ENCODE data around the gene LIMA1. TPM values are rescaled to one million over a fixed set of nuclear protein-coding genes. Genes with fewer than 3 reads are reported as not detected.
A peak's percentile ranks its signal among the peaks of the same experiment; 100 is the strongest.

The LIMA1 gene
- total RNA-seq, 2 experiments from 2014 or later, result 4.6 to 5.1 TPM

DNA sequence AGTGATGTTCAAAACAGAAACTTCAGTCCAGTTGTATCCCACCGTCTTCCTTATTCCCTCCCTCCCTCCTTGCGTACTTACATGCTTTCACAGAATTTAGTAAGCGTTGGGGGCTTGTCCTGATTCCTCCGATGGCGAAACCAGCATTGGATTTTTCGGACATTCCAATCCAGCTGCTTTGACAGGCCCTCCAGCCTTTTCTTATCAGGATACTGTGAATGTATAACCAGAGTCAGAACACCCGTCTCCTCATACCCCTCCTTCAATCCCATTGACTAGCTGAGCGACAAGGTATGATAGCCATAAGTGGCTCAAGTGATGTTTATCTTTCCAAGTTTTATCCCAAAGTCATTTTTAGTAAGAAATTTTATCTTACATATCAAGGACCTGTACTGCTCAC is 140.3 kb downstream of the LIMA1 start:
- no peaks in the 10 kb centered on the region for H3K27me3 Mint-ChIP-seq
- ATAC-seq (ENCODE audit: poor library complexity), result no peak
- no peaks in the 10 kb centered on the region for H3K9me3 Mint-ChIP-seq
- no peak for DNase-seq
- H3K36me3 Mint-ChIP-seq (ENCODE audit: low read depth), result peaks cover 52% of the 10 kb centered on the region
- Histone ChIP-seq H3K4me3 (ENCODE audit: low read length) (no peak overlapping the region), H3K27me3 (ENCODE audit: control insufficient read depth in 1 of 2, insufficient read depth in 2 of 2, low read length in 2 of 2) (no peaks in the 10 kb centered on the region), H3K36me3 (ENCODE audit: insufficient read depth, low read length) (peaks cover 48% of the 10 kb centered on the region), H3K27ac (ENCODE audit: low read depth in 1 of 2, low read length in 2 of 2) (no peak overlapping the region), H3K9me3 (ENCODE audit: control insufficient read depth in 1 of 2, insufficient read depth in 1 of 2, low read length in 2 of 2) (no peaks in the 10 kb centered on the region), H3K4me1 (ENCODE audit: insufficient read depth, low read length) (no peaks in the 10 kb centered on the region)
- peaks cover 9% of the 10 kb centered on the region for H3K4me1 Mint-ChIP-seq (ENCODE audit: low read depth)
- TF ChIP-seq, protein P1, sequence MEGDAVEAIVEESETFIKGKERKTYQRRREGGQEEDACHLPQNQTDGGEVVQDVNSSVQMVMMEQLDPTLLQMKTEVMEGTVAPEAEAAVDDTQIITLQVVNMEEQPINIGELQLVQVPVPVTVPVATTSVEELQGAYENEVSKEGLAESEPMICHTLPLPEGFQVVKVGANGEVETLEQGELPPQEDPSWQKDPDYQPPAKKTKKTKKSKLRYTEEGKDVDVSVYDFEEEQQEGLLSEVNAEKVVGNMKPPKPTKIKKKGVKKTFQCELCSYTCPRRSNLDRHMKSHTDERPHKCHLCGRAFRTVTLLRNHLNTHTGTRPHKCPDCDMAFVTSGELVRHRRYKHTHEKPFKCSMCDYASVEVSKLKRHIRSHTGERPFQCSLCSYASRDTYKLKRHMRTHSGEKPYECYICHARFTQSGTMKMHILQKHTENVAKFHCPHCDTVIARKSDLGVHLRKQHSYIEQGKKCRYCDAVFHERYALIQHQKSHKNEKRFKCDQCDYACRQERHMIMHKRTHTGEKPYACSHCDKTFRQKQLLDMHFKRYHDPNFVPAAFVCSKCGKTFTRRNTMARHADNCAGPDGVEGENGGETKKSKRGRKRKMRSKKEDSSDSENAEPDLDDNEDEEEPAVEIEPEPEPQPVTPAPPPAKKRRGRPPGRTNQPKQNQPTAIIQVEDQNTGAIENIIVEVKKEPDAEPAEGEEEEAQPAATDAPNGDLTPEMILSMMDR (IDR thresholded peaks at IDR 0.05), result no peak
- no peak overlapping the region for H3K27ac Mint-ChIP-seq
- ChIA-PET POLR2A (no interaction called here), CTCF (interaction anchor here (1.5 kb wide), 2 partner anchors 11 to 32 kb away, joined by 5 read pairs; partner anchors contain the start of gene COX14)
- intact Hi-C loops (cut with DNase I, micrococcal nuclease), result no loop called here
- H3K4me3 Mint-ChIP-seq, result no peak overlapping the region

DNA sequence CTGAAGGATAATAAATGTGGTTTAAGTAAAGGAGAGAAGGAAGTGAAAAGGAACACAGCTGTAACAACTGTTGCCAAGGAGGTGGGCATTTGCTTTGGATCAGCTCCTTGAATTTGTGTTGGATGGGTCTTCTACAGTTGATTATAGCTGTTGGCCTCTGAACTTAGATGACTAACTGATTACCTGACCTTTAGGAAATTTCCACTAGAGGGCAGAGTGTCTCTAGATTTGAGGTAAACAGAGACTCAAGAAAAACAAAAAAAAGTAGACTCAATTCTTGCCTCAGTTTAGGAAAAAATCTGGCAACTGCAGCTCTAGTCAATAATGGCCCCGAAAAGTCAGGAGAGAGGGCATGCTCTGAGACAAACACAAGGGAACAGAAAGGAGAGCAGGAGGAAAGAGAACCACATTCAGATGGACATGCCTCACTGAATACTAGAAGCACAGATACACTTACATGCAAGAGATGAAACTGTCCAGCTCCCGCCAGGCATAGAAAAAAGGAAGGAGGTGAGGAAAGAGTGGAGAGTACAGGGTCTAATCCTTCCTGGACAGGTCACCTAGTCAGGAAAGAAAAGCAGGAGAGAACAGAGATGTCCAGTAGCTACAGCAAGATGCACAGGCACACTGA is 150.7 kb downstream of the LIMA1 start:
- intact Hi-C loops (cut with DNase I, micrococcal nuclease), result loop anchor here (1.0 to 10.0 kb wide), 6 partner anchors 41 to 182 kb away; no protein-coding TSS in a partner anchor
- peak overlapping the region; percentile 16 for H3K27ac Mint-ChIP-seq
- Histone ChIP-seq H3K4me1 (ENCODE audit: insufficient read depth, low read length) (no peaks in the 10 kb centered on the region), H3K36me3 (ENCODE audit: insufficient read depth, low read length) (peaks cover 84% of the 10 kb centered on the region), H3K27me3 (ENCODE audit: control insufficient read depth in 1 of 2, insufficient read depth in 2 of 2, low read length in 2 of 2) (no peaks in the 10 kb centered on the region), H3K9me3 (ENCODE audit: control insufficient read depth in 1 of 2, insufficient read depth in 1 of 2, low read length in 2 of 2) (no peaks in the 10 kb centered on the region), H3K27ac (ENCODE audit: low read depth in 1 of 2, low read length in 2 of 2) (no peak overlapping the region), H3K4me3 (ENCODE audit: low read length) (no peak overlapping the region)
- CTCF ChIA-PET, result interaction anchor here (0.7 to 4.0 kb wide), 20 partner anchors 9 to 532 kb away, joined by 3 to 28 read pairs (median 4); partner anchors contain the start of genes CERS5, COX14 and SMARCD1
- H3K27me3 Mint-ChIP-seq, result no peaks in the 10 kb centered on the region
- no peak overlapping the region for H3K4me3 Mint-ChIP-seq
- no peaks in the 10 kb centered on the region for H3K9me3 Mint-ChIP-seq
- TF ChIP-seq, protein P1 (IDR thresholded peaks at IDR 0.05), result peak; percentile 82
- DNase-seq, result peak in 3 of 14 experiments; percentile 61 to 70 (median 63)
- ATAC-seq (ENCODE audit: poor library complexity), result peak; percentile 65
- POLR2A ChIA-PET, result interaction anchor here (0.8 to 1.8 kb wide), 5 partner anchors 16 to 90 kb away, joined by 3 to 16 read pairs (median 3); partner anchors contain the start of genes COX14 and SMARCD1
- peaks cover 75% of the 10 kb centered on the region for H3K36me3 Mint-ChIP-seq (ENCODE audit: low read depth)
- peaks cover 16% of the 10 kb centered on the region for H3K4me1 Mint-ChIP-seq (ENCODE audit: low read depth)

DNA sequence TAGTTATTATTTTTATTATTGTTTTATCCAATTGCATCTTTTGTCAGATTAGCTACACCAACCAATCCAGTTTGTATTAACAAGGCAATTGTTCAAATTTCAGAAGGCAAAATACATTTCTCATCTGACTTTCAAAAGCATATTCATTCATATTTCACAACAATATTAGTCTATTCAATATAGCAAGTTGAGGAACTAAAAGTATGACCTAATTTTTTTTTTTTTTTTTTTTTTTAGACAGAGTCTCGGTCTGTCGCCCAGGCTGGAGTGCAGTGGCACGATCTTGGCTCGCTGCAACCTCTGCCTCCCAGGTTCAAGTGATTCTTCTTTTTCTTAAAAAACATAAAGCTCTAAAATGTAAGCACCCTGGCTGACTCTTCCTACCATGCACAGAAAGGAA is 154.0 kb downstream of the LIMA1 start:
- CTCF ChIA-PET, result interaction anchor here (0.7 to 1.0 kb wide), 2 partner anchors 18 to 90 kb away, joined by 3 read pairs; partner anchors contain the start of gene COX14
- H3K36me3 ChIP-seq (ENCODE audit: insufficient read depth, low read length), result peaks cover 70% of the 10 kb centered on the region
- intact Hi-C loops (cut with DNase I, micrococcal nuclease), result no loop called here
- peaks cover 4% of the 10 kb centered on the region for H3K4me1 ChIP-seq (ENCODE audit: insufficient read depth, low read length)
- peaks cover 30% of the 10 kb centered on the region for H3K4me1 Mint-ChIP-seq (ENCODE audit: low read depth)
- H3K4me3 ChIP-seq (ENCODE audit: low read length), result no peak overlapping the region
- no peaks in the 10 kb centered on the region for H3K27me3 ChIP-seq (ENCODE audit: control insufficient read depth in 1 of 2, insufficient read depth in 2 of 2, low read length in 2 of 2)
- no peak overlapping the region for H3K27ac Mint-ChIP-seq
- ATAC-seq (ENCODE audit: poor library complexity) (no peak), DNase-seq (no peak)
- TF ChIP-seq, protein P1 (IDR thresholded peaks at IDR 0.05), result no peak
- H3K9me3 Mint-ChIP-seq, result no peaks in the 10 kb centered on the region
- no peak overlapping the region for H3K4me3 Mint-ChIP-seq
- peaks cover 79% of the 10 kb centered on the region for H3K36me3 Mint-ChIP-seq (ENCODE audit: low read depth)
- POLR2A ChIA-PET, result interaction anchor here (1.0 to 7.7 kb wide), 4 partner anchors 13 to 47 kb away, joined by 3 to 39 read pairs (median 4); partner anchors contain the start of genes COX14 and GPD1
- no peaks in the 10 kb centered on the region for H3K9me3 ChIP-seq (ENCODE audit: control insufficient read depth in 1 of 2, insufficient read depth in 1 of 2, low read length in 2 of 2)
- no peak overlapping the region for H3K27ac ChIP-seq (ENCODE audit: low read depth in 1 of 2, low read length in 2 of 2)
- H3K27me3 Mint-ChIP-seq, result no peaks in the 10 kb centered on the region
